Trophoblast cell (in vitro differentiated cells and primary cell): ENCODE results near the gene VEGFC.

Source experiments
- DNase-seq, 2 donors: peaks; one replicate each; pipeline ENCODE4 v3.0.0-alpha.2; 2016
- H2AFZ ChIP-seq: 2 replicates; pipeline ENCODE4 v1.6.1; 2013; ENCODE audit warnings: low read length, moderate library complexity, mild to moderate bottlenecking; ENCODE audit not compliant: insufficient read depth, poor library complexity
- H2AK5ac ChIP-seq: 2 replicates; pipeline ENCODE4 v1.6.1; 2013; ENCODE audit warnings: mild to moderate bottlenecking, low read length
- H2BK120ac ChIP-seq: 2 replicates; pipeline ENCODE4 v1.6.1; 2013; ENCODE audit warnings: low read length, mild to moderate bottlenecking, moderate library complexity; ENCODE audit not compliant: insufficient read depth, poor library complexity
- H2BK12ac ChIP-seq: 2 replicates; pipeline ENCODE4 v1.6.1; 2013; ENCODE audit warnings: mild to moderate bottlenecking, low read length, moderate library complexity
- H2BK5ac ChIP-seq: 2 replicates; pipeline ENCODE4 v1.6.1; 2013; ENCODE audit warnings: low read length, low read depth, moderate library complexity, mild to moderate bottlenecking; ENCODE audit not compliant: poor library complexity
- H3K14ac ChIP-seq: 2 replicates; pipeline ENCODE4 v1.6.1; 2013; ENCODE audit warnings: mild to moderate bottlenecking, low read length
- H3K18ac ChIP-seq: 2 replicates; pipeline ENCODE4 v1.6.1; 2013; ENCODE audit warnings: mild to moderate bottlenecking, low read length
- H3K23ac ChIP-seq: 2 replicates; pipeline ENCODE4 v1.6.1; 2013; ENCODE audit warnings: low read length
- H3K27ac ChIP-seq: 2 replicates; pipeline ENCODE4 v1.5.1; 2013; ENCODE audit warnings: low read depth, mild to moderate bottlenecking, inconsistent platforms, low read length, moderate library complexity
- H3K27me3 ChIP-seq: 2 replicates; pipeline ENCODE4 v1.6.1; 2013; ENCODE audit warnings: inconsistent platforms, mild to moderate bottlenecking, low read length, moderate library complexity; ENCODE audit not compliant: insufficient read depth
- H3K36me3 ChIP-seq, 2 experiments: 1 replicate in 1 of 2; 2 replicates in 1 of 2; pipeline ENCODE4 v1.6.1; 2013; ENCODE audit warnings: low read length in 2 of 2, mild to moderate bottlenecking in 2 of 2, moderate library complexity in 1 of 2; ENCODE audit not compliant: insufficient read depth in 2 of 2, control insufficient read depth in 1 of 2
- H3K4ac ChIP-seq: 2 replicates; pipeline ENCODE4 v1.6.1; 2013; ENCODE audit warnings: low read depth, mild to moderate bottlenecking, low read length, moderate library complexity
- H3K4me1 ChIP-seq, 2 experiments: 1 replicate in 1 of 2; 2 replicates in 1 of 2; pipeline ENCODE4 v1.6.1; 2013; ENCODE audit warnings: low read length in 2 of 2, mild to moderate bottlenecking in 2 of 2, moderate library complexity in 1 of 2; ENCODE audit not compliant: insufficient read depth in 2 of 2, control insufficient read depth in 1 of 2
- H3K4me2 ChIP-seq: 2 replicates; pipeline ENCODE4 v1.6.1; 2013; ENCODE audit warnings: inconsistent platforms, mild to moderate bottlenecking, low read length, moderate library complexity
- H3K4me3 ChIP-seq: 2 replicates; pipeline ENCODE4 v1.5.1; 2013; ENCODE audit warnings: mild to moderate bottlenecking, low read depth, low read length, inconsistent platforms
- H3K79me1 ChIP-seq: one replicate; pipeline ENCODE4 v1.6.1; 2013; ENCODE audit warnings: low read length
- H3K79me2 ChIP-seq: 2 replicates; pipeline ENCODE4 v1.6.1; 2013; ENCODE audit warnings: low read length, mild to moderate bottlenecking; ENCODE audit not compliant: control insufficient read depth, insufficient read depth, poor library complexity
- H3K9ac ChIP-seq: 2 replicates; pipeline ENCODE4 v1.6.1; 2013; ENCODE audit warnings: mild to moderate bottlenecking, low read length
- H3K9me3 ChIP-seq: 2 replicates; pipeline ENCODE4 v1.6.1; 2013; ENCODE audit warnings: low read depth, mild to moderate bottlenecking, control low read depth, inconsistent platforms, low read length; ENCODE audit not compliant: insufficient read depth
- H4K12ac ChIP-seq: 2 replicates; pipeline ENCODE4 v1.6.1; 2013; ENCODE audit warnings: low read depth, mild to moderate bottlenecking, low read length, moderate library complexity
- H4K8ac ChIP-seq: 2 replicates; pipeline ENCODE4 v1.6.1; 2013; ENCODE audit warnings: low read depth, mild to moderate bottlenecking, low read length, moderate library complexity
- H4K91ac ChIP-seq: one replicate; pipeline ENCODE4 v1.6.1; 2013; ENCODE audit warnings: low read depth, mild to moderate bottlenecking, low read length, moderate library complexity
- WGBS: extraction: QIAGEN DNeasy Blood & Tissue Kit; methylation state at CpG from one replicate; pipeline ENCODE4 v1.1.7; 2013; ENCODE audit warnings: missing lambda C conversion rate; ENCODE audit not compliant: insufficient read length, insufficient coverage; ENCODE audit errors: extremely low coverage; 5-methylcytosine and 5-hydroxymethylcytosine counted together

VEGFC gene

DNA sequence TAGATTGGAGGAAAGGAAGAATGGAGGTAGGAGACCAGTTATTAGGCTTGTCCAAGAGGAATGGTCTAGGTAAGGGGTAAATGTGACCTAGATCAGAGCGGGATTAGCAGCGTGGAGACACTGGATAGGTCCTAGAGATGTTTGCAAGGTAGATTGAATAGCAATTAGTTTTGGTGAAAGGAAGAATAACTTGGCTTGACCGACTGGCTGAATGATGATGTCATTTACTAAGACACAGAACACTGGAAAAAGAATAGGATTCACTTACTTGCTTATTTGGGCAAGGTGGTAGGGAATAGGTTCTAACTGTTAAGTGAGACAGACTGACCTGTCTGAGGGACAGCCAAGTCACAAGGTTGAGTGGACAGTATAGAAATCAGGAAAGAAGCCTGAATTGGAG, 71.3 kb downstream of the VEGFC start:
- DNase-seq = no peak
- Histone ChIP-seq H2AK5ac (no peak overlapping the region), H2BK12ac (no peak overlapping the region), H2AFZ (no peak overlapping the region), H3K23ac (no peak overlapping the region), H3K4me1 (no peaks in the 10 kb centered on the region), H3K18ac (no peak overlapping the region), H3K36me3 (no peaks in the 10 kb centered on the region), H3K27me3 (no peaks in the 10 kb centered on the region), H3K4me3 (no peak overlapping the region), H3K9ac (no peak overlapping the region), H4K91ac (no peak overlapping the region), H3K9me3 (no peaks in the 10 kb centered on the region), H3K27ac (no peak overlapping the region), H4K8ac (no peak overlapping the region), H3K4ac (no peak overlapping the region), H3K79me2 (no peaks in the 10 kb centered on the region), H3K4me2 (no peak overlapping the region), H4K12ac (no peak overlapping the region), H2BK5ac (no peak overlapping the region), H2BK120ac (no peak overlapping the region), H3K14ac (no peak overlapping the region), H3K79me1 (no peaks in the 10 kb centered on the region)
- WGBS = no CpG with 5 or more reads among the region's 3 CpGs

DNA sequence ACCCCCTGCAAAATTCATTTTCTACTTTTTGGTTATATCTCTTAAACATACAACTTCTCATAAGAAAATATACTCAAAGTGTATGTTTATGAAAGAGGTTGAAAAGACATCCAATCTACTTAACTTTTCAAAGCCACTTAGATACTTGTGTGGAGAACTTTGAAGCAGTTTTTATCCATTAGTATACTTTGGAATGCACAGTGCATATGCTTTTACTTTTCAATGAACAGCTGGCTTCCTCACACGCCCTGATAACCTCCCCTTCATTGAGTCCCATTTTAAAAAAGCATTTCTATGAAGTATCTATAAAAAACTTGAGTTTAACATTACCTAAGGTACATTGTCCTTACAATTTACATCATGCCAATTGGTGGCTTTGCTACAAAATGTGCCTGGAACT, 73.8 kb downstream of the VEGFC start:
- no peak for DNase-seq
- Histone ChIP-seq H3K27ac (no peak overlapping the region), H3K79me2 (no peaks in the 10 kb centered on the region), H3K9me3 (peaks cover 1% of the 10 kb centered on the region), H3K4me1 (no peaks in the 10 kb centered on the region), H3K4me2 (no peak overlapping the region), H4K91ac (no peak overlapping the region), H3K27me3 (no peaks in the 10 kb centered on the region), H2BK120ac (no peak overlapping the region), H3K4me3 (no peak overlapping the region), H2BK5ac (no peak overlapping the region), H3K79me1 (no peaks in the 10 kb centered on the region), H3K9ac (no peak overlapping the region), H4K12ac (no peak overlapping the region), H3K4ac (no peak overlapping the region), H2AFZ (no peak overlapping the region), H4K8ac (no peak overlapping the region), H3K14ac (no peak overlapping the region), H2BK12ac (no peak overlapping the region), H3K18ac (no peak overlapping the region), H3K23ac (no peak overlapping the region), H2AK5ac (no peak overlapping the region), H3K36me3 (no peaks in the 10 kb centered on the region)
- no CpG with 5 or more reads among the region's 1 CpG for WGBS

DNA sequence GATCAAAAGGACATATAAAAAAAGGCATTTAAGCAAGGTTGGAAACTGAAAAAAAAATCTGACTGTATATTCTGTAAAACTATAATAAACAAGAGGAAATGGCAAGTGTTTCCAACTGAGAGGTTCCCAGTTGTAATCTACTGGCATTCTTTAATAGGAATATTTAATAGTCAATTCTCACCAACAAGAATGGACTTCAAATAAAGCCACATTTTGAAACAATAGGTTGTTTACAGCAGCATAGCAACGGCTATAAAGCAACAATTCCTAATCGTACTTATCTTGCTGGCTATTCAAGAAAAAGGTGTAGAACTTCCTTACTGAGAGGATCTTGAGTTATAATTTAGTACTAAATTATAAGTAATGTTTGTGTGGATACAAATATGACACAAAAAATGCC, 75.5 kb downstream of the VEGFC start:
- no peak overlapping the region for H4K8ac ChIP-seq
- H3K23ac ChIP-seq = no peak overlapping the region
- H3K36me3 ChIP-seq = no peaks in the 10 kb centered on the region
- H3K14ac ChIP-seq = no peak overlapping the region
- DNase-seq = no peak
- no peak overlapping the region for H2AFZ ChIP-seq
- H3K4me2 ChIP-seq = no peak overlapping the region
- H3K27ac ChIP-seq = no peak overlapping the region
- no peak overlapping the region for H2BK120ac ChIP-seq
- no peaks in the 10 kb centered on the region for H3K79me2 ChIP-seq
- no peaks in the 10 kb centered on the region for H3K27me3 ChIP-seq
- no peak overlapping the region for H4K12ac ChIP-seq
- H3K9ac ChIP-seq = no peak overlapping the region
- H3K9me3 ChIP-seq = peaks cover 1% of the 10 kb centered on the region
- H3K18ac ChIP-seq = no peak overlapping the region
- H3K4ac ChIP-seq = no peak overlapping the region
- no peaks in the 10 kb centered on the region for H3K79me1 ChIP-seq
- no peak overlapping the region for H2BK5ac ChIP-seq
- no peak overlapping the region for H3K4me3 ChIP-seq
- H2BK12ac ChIP-seq = no peak overlapping the region
- no peaks in the 10 kb centered on the region for H3K4me1 ChIP-seq
- no CpG with 5 or more reads among the region's 2 CpGs for WGBS
- H2AK5ac ChIP-seq = no peak overlapping the region
- no peak overlapping the region for H4K91ac ChIP-seq

DNA sequence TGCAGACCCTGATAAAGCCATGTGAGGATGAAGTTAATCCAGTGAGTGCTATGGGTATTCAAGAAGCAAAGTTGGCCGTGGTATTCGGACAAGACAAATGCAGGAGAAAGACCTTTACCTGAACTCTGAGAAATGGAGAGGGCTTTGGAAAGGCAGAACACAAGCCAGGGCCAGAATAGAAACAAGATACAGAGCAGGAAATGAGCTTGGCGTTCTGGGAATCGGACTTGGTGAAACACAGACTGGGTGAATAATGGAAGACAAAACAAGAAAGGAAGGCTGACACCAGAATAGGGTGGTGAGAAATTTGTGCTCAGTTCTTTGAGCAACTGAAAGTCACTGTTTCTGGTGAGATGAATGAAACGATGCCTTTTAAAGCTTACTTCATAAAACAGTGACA, 83.3 kb downstream of the VEGFC start:
- H3K79me2 ChIP-seq = no peaks in the 10 kb centered on the region
- no peak overlapping the region for H3K4me3 ChIP-seq
- H4K8ac ChIP-seq = no peak overlapping the region
- H3K27ac ChIP-seq = no peak overlapping the region
- H3K18ac ChIP-seq = no peak overlapping the region
- H3K4me1 ChIP-seq = no peaks in the 10 kb centered on the region
- H3K14ac ChIP-seq = no peak overlapping the region
- H3K9ac ChIP-seq = no peak overlapping the region
- no peak overlapping the region for H2BK12ac ChIP-seq
- H3K4me2 ChIP-seq = no peak overlapping the region
- H2AFZ ChIP-seq = no peak overlapping the region
- DNase-seq = no peak
- H3K27me3 ChIP-seq = no peaks in the 10 kb centered on the region
- no peak overlapping the region for H4K12ac ChIP-seq
- H2AK5ac ChIP-seq = no peak overlapping the region
- H3K36me3 ChIP-seq = no peaks in the 10 kb centered on the region
- peaks cover 1% of the 10 kb centered on the region for H3K9me3 ChIP-seq
- no peak overlapping the region for H2BK5ac ChIP-seq
- no peak overlapping the region for H3K23ac ChIP-seq
- whole genome bisulfite sequencing = no CpG with 5 or more reads among the region's 5 CpGs
- no peak overlapping the region for H4K91ac ChIP-seq
- H3K4ac ChIP-seq = no peak overlapping the region
- no peaks in the 10 kb centered on the region for H3K79me1 ChIP-seq
- H2BK120ac ChIP-seq = no peak overlapping the region
